HTR-8/SVneo (cell line): ENCODE measurements around the gene RALGAPA2.

Source experiments
- DNase-seq: peaks from one replicate; pipeline ENCODE4 v3.0.0; 2011; ENCODE audit warnings: low spot score, mixed read lengths; ENCODE audit not compliant: insufficient read length
- FAIRE-seq: peaks from 2 replicates; lab custom pipeline; 2011; peaks lifted over from hg19 to GRCh38; lab: Jason Lieb, UNC

Gene RALGAPA2

GRCh38 chr20:20454850-20455627, 257.4 kb downstream of the RALGAPA2 start:
- DNase-seq (no peak), FAIRE-seq (no peak)

GRCh38 chr20:20454367-20454766, 258.1 kb downstream of the RALGAPA2 start:
- DNase-seq (no peak), FAIRE-seq (no peak)

DNA sequence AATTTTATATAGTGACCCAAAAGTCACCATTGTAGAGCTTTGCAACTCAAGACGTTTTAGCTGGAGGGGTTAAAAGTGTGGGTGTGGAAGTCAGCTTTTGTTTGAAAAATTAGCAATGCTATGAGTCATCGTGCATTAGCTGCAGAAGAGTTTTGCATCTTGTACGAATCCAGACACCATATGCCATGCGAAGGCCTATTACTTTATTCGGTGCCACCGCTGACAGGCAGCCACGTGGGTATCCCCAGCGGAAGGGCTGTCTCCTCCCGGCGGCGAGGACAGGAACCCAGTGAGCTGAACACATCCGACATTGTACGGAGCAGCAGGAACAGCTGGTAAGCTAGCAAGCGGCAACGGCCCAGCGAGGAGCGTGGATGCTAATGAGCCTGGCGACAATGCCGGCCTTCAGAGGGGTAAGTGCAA, 260.2 kb downstream of the RALGAPA2 start:
- DNase-seq, result no peak
- FAIRE-seq, result no peak

DNA sequence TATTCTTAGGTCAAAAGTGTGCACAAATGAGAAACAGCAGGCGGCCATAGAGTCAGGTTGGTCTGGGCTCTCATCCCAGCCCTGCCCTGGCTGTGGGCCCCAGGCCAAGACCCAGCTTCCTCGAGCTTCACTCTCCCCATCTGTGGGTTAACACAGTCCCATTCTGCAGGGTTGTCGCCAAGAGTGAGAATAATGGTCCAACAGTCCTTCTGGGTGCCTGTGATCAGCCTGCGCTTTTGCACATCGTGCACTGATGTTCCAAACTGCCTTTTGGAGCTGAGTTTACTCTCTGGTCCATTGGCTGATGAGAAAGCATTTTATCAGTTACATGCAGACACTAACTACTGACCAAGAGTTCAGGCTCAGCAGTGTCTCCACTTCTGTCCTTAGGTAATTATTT, 261.9 kb downstream of the RALGAPA2 start:
- FAIRE-seq, result no peak

DNA sequence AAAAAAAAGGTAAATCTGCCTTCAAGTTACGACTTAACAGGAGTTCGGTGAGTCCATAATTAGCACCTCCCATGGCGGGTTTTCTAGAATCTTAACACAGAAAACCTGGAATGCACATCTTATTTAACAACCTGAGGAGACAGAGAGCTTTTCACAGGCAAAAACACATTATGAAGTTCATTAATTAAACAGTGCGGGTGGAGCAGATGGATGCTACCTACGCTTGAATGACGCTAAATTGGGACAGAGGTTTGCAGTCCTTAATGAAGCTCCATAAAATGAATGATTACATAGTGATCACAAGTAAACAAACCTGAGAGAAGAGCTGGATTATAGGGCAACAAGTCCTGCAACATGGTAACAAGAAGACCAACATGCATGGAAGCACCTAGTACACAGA, 263.6 kb downstream of the RALGAPA2 start:
- no peak for DNase-seq

More for the DNA sequence above, 261.9 kb downstream of the RALGAPA2 start:
- DNase-seq, result no peak

DNA sequence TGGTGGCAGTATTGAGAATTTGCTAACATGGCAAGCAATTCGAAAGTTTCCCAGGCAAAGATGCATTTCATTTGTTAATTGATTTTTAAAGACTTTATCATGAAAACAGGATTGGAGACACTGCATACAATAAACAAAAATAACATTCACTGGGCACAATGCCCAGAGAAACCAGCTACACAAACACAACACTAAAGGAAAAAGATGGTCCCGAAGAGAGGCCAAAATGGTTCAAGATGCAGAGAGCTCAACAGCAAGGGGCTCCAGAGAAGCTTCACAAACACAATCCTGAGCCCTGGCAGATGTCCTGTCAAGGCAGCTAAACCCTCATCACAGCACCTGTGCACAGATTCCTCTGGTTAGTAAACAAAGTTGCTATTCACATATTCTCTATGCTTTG, 265.2 kb downstream of the RALGAPA2 start:
- FAIRE-seq, result no peak
- DNase-seq, result no peak

More for the DNA sequence above, 263.6 kb downstream of the RALGAPA2 start:
- no peak for FAIRE-seq

GRCh38 chr20:20446425-20447015, 265.9 kb downstream of the RALGAPA2 start:
- FAIRE-seq (no peak), DNase-seq (no peak)

DNA sequence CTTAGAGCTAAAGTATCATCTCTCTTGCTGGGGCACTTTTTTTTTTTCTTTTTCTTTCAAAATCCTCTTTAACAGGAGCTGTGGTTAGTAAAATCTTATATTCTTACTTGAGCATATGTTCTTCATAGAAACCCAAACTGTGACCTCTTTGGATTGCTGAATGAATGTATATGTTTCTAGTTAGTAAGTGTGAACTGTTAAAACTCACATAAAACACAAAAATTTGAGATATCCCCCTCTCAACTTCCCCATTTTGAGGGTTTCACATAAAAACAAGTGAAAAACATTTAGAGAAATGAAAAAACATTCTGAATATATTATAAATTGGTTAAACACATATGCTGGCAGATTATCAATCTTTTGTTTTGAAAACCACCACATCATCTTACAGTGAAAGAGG, 266.4 kb downstream of the RALGAPA2 start:
- FAIRE-seq (no peak), DNase-seq (no peak)

- no peak for FAIRE-seq
- no peak for DNase-seq
Measured at GRCh38 chr20:20443504-20443903, 268.9 kb downstream of the RALGAPA2 start.

DNA sequence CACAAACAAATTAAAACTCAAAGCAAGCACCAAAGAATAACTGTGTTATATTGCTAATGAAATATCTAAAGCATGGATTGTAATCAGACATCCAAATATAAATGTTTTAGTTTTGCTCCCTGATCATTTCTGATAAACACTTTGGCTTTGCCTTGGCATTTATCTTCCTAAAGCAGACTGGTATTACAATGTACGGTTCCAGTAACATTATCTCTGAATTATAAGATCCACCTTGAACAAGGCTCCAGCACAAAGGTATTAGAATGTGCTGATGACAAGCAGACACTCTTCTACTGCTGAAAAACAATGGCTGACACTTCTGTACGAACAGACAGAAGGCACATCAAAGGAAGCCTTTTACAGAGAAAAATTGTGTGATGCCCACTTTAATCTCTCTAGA, 270.0 kb downstream of the RALGAPA2 start:
- no peak for FAIRE-seq
- DNase-seq, result no peak

- FAIRE-seq (no peak), DNase-seq (no peak)
Measured at GRCh38 chr20:20440886-20441658, 271.4 kb downstream of the RALGAPA2 start.

- FAIRE-seq (no peak), DNase-seq (no peak)
Measured at GRCh38 chr20:20440481-20440880, 272.0 kb downstream of the RALGAPA2 start.

DNA sequence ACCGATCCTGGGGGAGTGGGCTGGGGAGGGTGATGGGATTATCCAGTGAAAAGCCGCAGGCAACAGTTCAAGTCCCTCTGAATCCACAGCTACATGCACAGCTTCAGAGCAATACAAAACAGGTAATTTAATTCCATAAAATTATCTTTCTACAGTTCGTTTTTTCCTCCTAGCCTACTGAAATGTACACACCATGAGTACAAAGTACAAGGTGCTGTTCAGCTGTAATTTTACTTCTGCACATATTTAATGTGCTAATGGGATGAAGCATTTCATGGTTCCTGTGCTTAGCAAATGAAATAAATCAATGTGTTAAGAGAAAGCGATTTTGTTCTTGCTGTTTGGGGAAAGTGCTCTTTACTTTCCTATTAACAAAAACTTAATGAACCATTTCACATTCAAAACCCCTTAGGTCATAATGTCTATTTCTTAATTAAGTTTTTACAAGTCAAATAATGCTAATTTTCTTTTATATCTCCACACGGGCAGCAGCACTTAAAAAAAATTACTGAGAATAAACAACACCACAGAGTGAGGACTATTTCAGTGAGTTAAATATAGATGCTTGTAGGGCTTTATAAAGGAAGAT, 272.7 kb downstream of the RALGAPA2 start:
- FAIRE-seq (no peak), DNase-seq (no peak)

GRCh38 chr20:20437314-20437713, 275.1 kb downstream of the RALGAPA2 start:
- DNase-seq (no peak), FAIRE-seq (no peak)

- FAIRE-seq (no peak), DNase-seq (no peak)
Measured at GRCh38 chr20:20436689-20437088, 275.8 kb downstream of the RALGAPA2 start.

DNA sequence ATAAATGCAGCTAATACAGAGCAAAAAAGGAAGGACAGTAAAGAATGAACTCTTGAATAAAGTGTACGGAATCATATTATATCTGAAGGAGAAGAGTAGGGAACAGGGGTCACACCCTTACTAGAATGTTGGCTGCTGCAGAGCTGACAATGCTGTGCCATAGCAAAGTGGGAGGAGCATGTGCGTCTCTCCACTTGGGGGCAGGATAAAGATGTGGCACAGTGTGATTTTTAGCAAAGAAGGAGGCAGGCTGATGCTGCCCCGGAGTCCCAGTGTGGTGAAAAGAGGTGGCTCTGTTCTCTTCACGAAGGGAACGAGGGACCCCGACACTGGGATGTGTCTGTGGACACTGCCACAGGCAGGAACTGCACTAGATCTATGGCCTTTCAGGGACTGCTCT, 277.0 kb downstream of the RALGAPA2 start:
- DNase-seq (no peak), FAIRE-seq (no peak)

GRCh38 chr20:20432618-20433286, 279.7 kb downstream of the RALGAPA2 start:
- FAIRE-seq, result no peak

GRCh38 chr20:20430066-20430465, 282.4 kb downstream of the RALGAPA2 start:
- DNase-seq, result no peak
- no peak for FAIRE-seq

More at GRCh38 chr20:20432618-20433286, 279.7 kb downstream of the RALGAPA2 start:
- no peak for DNase-seq

DNA sequence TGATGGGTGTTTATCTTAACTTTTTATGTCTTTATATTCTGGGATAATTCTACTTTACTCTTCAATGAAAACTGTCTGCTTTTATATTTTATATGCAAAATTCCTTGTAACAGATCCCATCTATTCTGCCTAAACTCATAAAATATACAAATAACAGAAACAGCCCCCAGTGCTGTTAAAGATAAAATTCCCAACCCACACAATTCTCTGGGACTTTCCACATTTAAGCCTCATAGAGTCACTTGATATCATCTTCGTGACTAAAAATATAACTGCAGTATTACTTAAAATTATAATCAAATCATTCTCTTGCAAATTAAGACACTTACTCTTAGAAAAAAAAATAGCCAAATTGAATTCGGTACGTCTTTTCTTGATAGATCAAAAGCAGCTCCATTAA, 284.4 kb downstream of the RALGAPA2 start:
- FAIRE-seq, result no peak
- no peak for DNase-seq

GRCh38 chr20:20427227-20427864, 285.1 kb downstream of the RALGAPA2 start:
- DNase-seq, result no peak
- FAIRE-seq, result no peak
